SIG-M5 treated with dmso at 0.1 percent for 504 hours (cell line): ENCODE measurements around the gene ELMO2.
"Not testable (repeated sequence)": the region's sequence is repeated elsewhere in the genome, so short reads cannot be mapped to it uniquely, and the experiment has no call there.

ENCODE experiments used
- DNase-seq: peaks from one replicate; lab custom pipeline; 2025; ENCODE audit not compliant: unreplicated experiment; lab: John Stamatoyannopoulos, UW

Gene ELMO2

DNA sequence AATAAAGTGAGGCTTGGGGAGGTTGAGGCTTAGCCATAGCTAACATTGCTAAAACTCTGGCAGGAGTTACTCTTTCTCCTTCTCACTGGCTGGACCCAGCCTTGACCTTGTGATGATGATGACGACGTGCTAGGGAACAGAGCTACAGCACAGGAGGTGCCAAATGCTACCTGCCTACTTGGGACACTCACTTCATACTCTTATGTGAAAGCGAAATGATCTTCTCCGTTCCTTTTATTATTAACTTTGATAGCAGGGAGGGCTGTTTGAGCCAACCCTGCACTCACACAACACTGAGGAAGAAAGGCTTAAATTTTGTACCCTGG is 1.2 kb upstream of the ELMO2 start:
- no peak for DNase-seq

DNA sequence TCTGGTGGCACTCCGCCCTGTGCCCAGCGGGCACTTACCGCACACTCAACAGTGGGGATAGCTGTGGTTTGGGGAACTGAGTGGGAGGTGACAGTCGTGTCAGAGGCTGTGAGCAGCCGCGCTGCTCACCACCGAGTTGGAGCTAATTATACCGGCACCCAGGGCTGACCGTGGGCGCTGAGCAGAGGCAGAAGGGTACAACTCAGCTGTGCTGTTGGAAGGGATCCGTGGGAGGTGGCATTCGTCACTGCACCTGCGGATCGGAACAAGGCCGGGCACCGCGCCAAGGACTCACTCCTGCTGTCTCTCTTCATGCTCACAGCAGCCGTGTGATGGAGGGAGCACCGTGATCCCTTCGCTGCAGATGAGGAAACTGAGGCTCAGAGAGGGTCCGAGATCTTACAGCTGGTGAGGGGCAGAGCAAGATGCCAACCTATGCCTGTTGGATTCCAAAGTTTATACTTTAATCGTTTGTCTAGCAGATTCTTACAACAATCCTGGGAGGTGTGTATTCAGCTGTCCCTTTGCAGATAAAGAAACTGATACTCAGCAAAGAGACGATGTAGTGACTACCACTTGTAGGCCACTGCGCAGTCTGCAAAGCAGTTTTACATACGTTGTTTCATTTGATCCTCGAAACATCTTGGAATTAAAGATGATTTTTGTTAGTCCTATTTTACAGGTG is 713 bp upstream of the ELMO2 start:
- DNase-seq = peak; percentile 61

DNA sequence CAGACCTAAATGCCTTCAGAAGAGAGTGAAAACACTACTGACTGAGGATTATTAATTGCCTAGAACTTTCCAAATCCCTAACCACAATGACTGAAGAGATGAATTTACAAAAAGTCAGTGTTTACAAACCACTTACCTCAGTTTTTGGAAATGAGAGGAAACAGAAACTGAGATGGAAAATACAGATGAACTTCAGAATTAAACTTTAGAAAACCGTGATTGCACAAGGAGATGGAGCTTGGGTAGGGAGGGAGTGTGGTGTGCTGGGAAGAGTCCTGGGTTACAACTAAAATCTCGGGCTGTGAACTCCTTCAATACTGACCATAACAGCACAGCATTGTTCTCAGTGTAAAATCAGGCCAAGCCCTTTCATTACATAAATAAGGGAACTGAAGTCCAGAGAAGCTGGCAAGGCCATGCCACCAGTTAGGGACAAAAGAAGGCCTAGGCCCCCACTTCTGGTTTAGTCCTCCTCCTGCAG is 4.0 kb downstream of the ELMO2 start:
- no peak for DNase-seq

DNA sequence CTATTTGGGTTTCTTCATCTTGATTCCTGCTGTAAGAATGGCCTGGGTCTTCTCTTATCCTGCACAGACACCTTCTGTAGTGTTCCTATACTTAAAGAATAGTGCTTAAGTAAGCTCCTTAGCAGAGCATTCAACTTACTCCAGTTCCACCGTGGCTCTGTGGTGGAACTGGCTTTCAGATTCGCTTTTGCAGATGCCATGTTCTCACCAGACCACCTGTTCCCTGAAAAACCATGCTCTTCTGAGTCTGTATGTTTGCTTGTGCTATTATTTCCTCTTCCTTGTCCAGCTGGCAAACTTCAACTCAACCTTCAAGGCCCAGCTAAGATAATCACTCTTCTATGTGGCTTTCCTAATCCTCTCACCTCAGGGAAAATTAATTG is 4.9 kb downstream of the ELMO2 start:
- no peak for DNase-seq

DNA sequence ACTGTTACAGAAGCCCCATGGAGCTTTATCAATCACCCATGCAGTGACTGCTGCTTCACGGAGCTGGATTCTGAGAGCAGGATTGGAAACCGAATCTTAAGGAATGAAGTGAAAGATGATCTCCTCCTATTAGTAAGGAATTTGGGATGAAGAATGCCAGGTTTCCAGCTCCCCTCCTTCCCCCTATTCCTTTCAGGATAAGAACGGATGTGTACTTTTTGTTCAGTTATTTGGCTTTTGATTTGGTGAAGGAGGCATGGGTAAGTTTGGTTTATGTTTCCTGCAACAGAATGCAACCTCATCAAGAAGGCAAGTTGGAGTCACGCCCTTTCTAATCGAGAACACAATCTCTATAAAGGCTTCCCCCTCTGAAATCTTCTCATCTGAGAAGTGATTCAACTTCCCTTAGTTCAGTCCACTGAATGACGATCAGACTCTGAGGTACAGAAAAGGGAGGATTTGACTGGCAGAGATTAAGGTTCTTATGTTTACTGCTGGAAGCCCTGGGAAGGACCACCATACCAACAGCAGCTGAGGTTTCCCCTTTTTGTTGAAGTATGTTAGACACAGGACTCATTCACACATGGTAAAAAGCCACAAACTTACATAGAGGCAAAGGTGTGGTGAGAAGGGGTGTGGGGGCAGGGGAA is 5.5 kb downstream of the ELMO2 start:
- peak; percentile 44 for DNase-seq

DNA sequence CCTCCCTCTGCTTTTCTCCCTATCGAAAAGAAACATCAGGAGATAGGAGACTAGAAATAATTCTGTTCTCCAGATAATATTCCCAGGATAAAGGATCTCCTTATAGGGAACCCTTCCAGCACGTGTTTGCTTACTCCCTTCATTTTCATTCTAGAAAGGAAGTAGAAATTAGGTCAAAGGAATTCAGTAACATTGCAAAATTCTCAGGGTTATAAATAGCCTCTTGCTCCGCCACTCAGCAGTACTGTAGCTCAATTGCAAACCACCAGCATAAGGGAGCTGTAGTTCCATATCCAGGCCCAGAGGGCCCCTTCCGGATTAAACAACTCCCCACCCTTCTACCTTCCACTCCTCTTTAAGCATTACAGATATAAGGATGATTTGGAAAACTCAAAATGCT is 6.2 kb downstream of the ELMO2 start:
- peak; percentile 96 for DNase-seq

DNA sequence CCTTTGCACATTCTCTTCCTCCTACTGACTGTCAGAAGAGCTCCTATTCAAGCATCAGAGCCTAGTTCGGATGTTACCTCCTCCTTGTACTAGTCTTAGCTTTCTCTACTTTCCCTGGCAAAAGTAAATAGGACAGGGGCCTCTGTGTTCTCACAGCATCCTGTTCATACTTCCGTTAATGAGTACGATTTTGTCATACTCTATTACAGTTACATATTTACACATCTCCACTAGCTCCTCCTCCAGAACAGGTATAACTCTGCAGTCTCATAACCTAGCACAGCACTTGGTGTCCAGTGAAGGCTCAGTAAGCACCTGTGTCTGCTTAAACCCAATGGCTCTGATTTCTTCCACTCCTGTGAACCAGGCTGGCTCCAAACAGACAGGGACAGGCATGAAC is 7.0 kb downstream of the ELMO2 start:
- peak; percentile 19 for DNase-seq

DNA sequence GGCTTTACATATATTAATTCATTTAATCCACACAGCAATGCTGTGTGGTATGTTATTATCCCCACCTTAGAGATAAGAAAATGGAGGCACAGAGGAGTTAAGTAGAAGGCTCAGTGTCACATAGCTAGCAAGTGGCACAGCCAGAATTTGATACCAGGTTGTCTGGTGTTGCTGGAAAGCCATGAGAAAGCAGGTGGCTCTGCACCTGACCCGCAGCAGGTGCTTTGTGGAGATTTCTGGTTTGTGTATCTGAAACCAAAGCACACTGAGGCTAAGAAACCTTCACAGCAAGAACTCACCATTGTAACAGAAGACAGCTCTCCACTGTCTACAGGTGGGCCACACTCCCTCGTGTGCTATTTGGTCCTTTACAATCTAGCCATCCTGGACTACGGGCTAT is 7.5 kb downstream of the ELMO2 start:
- DNase-seq = no peak

DNA sequence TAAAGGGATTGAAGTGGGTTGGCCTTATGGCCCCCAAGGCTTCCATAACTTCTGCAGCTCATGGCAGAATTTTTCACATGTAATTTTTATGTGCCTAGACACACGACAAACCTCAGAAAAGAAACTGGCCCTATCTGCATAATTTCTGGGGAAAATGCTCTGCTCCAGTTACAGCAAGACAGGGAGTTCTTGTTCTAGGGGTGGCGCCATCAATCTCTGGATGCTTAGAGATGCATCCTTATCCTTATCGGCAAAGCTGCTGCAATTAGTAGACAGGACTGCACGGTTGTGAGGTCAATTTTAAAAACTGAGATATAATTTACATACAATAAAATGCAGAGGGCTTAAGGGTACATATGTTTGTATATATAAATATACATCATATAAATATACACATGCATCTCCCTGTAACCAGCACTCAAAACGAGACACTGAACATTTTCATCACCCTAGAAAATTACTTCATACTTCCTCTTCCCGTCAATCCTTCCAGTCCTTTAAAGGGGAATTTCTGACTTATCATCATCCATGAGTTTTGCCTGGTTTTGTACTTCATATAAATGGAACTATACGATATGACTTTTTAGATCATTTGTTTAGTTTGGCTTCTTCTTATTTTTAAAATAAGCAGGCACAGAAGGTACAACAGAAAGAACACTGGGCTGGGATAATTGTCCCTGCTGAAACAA is 10.2 kb downstream of the ELMO2 start:
- no peak for DNase-seq

DNA sequence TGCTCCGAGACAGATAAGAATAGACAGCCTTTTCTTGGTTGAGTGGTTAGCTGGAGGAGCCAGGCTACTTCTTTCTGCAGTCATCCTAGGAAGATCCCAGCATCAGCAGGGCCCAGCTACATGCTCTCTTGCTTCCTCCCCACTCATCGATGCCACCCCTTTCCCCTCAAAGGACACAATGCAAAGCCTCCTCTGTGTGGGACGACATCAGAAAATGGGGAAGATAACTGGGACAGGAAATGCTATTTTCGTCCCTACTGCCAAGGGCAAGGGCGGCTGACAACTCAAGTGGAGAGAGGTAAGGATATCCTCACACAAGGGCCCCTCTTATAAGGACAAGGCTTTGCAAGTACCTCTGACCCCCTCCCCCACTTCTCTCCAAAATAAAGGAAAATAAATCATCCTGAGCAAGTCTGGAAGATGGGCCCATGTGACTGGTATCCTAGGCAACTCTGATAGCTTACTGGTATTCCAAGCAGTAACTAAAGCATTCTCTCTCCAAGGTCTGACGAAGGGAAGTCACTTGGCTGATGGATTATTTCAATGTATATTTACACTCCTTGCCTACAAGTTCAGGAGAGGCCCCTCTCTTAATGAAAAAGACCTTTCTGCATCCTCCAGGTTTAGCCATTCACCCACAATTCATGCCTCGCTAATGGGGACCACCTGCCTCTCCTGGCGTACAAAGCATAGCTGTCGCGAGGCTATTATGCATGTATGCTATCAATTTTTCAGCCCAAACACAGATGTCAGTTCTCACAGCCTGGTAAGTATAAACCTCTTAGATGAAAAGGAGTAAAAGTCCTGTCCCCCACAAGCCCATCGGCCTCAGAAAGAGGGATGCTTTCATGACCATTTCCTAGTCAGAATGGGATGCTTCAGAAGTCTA is 11.3 kb downstream of the ELMO2 start:
- DNase-seq = no peak

DNA sequence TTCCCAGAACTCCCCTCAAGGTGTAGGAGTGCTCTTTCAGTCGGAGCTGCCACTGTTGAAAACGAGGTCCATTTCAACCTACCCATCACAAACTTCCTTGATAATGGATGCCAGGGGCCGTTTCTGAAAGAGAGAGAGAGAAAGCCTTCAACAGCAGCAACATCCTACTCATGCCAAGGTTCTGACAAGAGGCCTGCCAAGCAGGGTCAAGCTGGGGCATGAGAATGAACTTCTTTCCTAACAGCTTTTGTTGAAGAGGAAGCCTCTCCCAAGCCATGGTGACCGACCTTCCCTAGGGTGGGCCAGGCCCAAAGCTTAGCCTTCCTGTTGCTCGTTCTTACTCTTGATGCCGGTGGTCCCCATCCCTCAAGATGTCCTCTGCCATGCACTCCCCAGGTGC is 12.4 kb downstream of the ELMO2 start:
- no peak for DNase-seq

DNA sequence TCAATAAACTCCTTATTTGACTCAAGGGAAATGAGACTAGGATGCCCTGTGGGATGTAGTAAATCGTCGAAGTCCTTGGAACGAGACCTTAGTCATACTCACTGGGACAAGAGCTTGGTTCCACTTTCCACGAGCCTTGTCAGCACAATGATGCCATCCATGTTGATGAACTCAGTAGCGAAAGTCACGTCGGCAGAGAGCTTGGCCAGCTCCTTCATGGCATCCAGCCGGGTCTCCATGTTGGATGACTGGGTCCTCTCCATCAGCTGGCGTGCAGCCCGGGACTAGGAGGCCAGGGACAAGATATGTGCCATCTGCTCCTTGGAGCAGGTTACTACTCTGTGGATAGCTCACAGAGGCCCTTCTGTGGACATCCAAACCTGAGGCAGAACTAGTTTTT is 17.5 kb downstream of the ELMO2 start:
- no peak for DNase-seq

DNA sequence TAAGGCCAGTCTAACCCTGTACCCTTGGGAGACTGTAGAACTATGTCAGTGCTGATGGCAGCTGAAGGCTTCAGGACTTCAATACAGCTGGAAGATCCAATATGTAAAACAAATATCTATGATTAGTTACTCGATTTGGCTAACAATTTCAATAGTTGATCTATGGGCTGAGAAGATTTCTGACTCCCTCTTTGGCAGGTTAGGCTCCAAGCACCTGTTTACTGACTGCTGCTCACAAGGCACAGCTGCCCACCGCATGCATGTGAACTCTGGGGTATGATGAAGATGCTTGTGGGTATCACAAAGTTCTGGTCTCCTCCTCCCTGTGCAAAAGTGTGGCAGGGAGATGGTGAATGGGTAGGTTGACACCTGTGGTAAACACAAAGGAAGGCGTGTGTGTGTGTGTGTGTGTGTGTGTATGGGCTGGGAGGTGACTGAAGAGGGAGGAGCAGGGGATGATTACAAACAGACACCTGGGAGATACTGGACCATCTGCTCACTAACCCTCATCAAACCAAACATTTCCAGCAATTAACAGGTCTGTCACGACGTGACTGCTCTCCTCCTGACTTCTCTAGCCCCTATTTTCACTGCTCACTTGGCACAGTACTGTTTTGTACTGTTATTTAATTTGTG is 18.1 kb downstream of the ELMO2 start:
- DNase-seq = no peak

DNA sequence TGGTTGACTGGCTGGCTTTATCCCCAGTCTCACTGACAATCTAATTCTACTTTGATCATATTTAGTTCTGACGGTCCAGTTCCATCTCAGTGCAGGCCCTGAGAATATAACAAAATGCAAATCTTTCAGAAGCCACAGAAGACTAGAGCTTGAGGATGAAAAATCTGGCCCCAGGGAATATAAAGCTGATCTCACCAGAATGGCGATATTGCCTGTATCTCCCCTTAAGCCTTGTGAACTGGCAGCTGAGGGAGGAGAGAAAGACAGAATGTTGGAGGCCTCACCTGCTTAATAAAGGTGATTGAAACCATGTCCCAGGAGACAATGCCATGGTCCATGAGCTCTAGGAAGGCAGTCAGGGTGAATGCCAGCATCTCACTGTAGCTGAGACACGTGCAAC is 19.4 kb downstream of the ELMO2 start:
- DNase-seq = not testable (repeated sequence)

DNA sequence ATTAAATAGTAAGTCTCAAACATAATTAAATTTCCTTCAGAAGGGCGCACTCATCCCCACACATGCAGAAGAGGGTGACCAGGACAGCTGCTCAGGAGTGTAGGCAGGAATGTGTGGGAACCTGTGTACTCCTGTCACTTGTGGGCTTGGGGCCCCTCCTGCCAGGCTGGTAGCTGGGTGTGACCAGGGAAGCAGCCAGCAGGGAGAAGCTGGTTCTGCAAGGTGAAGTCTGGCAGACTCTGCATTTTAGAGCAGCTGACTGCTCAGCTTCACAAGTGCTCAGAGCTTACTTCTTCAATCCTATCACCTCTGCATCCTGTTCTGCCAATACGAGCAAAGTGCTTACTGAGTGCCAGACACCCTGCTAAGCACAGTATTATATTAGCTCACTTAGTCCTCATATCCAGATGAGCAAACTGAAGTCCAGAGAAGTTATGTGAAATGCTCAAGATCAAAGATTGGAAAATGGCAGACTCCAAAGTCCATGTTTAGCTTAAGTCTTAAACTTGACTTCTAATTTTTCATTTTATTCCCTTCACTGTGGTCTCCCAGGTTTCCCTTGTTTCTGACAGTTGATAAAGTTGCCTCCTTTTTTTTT is 27.9 kb downstream of the ELMO2 start:
- DNase-seq = no peak

DNA sequence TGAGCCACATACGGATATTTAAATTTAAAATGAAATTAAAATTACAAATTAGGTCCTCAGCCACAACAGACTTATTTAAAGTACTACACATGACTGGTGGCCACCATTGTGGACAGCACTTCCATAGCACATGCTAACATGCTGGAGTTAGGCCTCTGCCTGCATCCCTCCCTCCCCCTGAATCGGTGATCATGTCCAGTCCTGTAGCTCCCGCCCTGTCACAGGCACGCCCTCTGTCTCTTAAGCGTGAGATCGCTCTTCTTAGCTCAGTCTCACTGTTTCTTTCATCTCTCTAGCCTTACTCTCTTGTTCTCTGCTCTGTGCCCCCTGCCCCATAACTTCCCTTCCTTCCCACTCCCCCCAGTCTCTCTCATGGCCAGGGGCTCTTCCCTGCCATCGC is 28.9 kb downstream of the ELMO2 start:
- DNase-seq = no peak

DNA sequence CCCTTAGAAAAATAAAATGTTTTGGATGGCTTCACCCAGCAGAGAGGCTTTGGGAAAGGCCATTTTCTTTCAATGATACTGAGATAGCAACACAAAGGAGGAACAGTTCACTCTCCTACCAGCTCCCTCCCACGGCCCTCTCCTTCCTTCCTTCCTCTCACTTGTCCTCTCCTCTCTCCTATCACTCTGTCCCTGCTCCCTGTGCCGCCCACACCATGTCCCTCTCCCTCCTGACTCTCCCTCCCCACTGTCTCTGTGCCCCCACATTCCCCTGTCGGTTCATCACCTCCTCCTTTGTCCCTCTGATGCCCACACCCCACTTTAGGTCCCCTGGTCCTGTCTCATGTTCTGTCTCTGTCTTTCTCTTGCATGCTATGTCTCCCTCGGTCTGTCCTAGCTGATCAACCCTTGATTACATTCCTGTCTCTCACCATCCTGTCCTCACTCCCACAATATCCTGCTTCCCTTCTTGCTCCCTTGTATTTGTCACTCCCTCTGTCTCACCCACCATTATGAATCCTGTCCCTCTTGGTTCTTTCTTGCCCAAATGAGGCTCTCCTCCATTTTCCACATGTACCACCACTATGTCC is 30.1 kb downstream of the ELMO2 start:
- DNase-seq = no peak

DNA sequence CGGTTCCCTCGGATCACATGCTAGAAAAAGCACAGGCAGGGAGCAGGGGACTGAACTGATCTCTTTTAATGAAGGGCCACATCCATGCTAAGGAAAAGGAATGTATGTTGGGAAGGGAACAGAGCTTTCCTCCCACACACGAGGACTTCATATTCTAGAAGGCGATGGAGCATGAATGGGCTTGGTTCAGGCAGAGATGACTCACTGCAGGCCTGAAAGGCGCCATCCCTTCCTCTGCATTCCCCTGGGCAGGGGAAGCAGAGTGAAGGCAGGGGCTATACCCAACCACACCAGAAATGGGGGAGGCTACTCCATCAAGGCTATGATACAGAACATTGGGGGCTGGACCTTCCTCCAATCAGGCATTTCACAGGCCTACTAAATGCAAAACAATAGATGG is 30.6 kb downstream of the ELMO2 start:
- DNase-seq = no peak

DNA sequence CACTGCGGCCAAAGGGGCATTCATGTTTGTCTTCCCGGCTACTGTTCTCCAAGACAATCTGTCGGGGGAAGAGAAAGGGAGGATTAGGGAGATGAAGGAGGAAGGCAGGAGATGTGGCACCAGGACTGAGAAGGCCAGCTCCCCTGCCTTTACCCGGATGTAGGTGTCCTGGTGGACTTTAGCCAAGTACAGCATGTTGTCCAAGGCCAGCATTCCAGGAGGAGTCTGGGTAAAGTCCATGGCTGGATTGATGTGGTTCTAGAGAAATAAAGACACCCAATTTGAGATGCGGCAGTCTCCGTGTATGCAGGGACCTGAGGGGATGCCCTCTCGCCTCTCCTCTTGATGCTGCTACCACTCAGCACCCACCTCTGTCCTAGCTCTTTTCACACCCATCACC is 32.0 kb downstream of the ELMO2 start:
- DNase-seq = no peak

DNA sequence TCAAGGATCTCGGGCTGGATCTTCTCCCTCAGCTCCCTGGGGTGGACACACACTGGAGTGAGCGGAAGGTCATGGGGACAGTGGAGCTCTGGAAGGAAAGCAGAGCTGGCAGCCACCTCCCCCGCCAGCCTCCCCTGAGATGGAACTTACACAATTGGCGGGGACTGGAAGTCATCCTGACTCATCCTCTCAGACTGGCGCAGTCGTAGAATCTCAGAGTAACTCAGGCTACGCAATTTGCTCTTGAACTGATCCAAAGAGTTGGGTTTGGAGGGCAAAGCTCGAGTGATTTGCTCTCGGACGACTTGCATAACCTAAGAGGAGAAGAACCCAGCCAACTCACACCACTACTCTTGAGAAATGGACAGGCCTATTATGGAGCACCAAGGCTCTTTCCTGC is 34.8 kb downstream of the ELMO2 start:
- DNase-seq = peak; percentile 41
